Mucosa of descending colon (tissue), 3 donors: ENCODE data around the gene MCF2L. TPM values are rescaled to one million over a fixed set of nuclear protein-coding genes. Genes with fewer than 3 reads are reported as not detected.
"Not testable (repeated sequence)": the region's sequence is repeated elsewhere in the genome, so short reads cannot be mapped to it uniquely, and the experiment has no call there.

Experiments used
- ATAC-seq: fragments of 200-7000 bp; cut with Tn5 transposase; one replicate; pipeline ENCODE4 v1.9.1; 2020; ENCODE audit warnings: mild to moderate bottlenecking, moderate library complexity
- DNase-seq, 3 donors: peaks; one replicate each; pipeline ENCODE4 v3.0.0-alpha.2; 2020
- H3K36me3 ChIP-seq: fragments of 200-600 bp; one replicate; pipeline ENCODE4 v1.8.0; 2021; ENCODE audit warnings: low read depth, mild to moderate bottlenecking
- H3K4me1 ChIP-seq: fragments of 200-600 bp; one replicate; pipeline ENCODE4 v1.8.0; 2021; ENCODE audit warnings: low read depth, mild to moderate bottlenecking
- H3K4me3 ChIP-seq: fragments of 200-600 bp; one replicate; pipeline ENCODE4 v1.8.0; 2021; ENCODE audit warnings: mild to moderate bottlenecking
- H3K9me3 ChIP-seq: fragments of 200-600 bp; one replicate; pipeline ENCODE4 v1.8.0; 2021; ENCODE audit warnings: mild to moderate bottlenecking
- CTCF ChIP-seq: fragments of 200-600 bp; IDR thresholded peaks from one replicate; pipeline ENCODE4 v1.8.0; 2022; ENCODE audit warnings: antibody characterized with exemption, mild to moderate bottlenecking
- intact Hi-C, 2 donors: fragments of 100-400 bp; cut with DNase I in 1 of 2; cut with micrococcal nuclease in 1 of 2; formaldehyde crosslinking; loops; one replicate each; pipeline versions ENCODE4 v1.11.0 to v1.11.1; 2022; cut with DNase I, micrococcal nuclease
- total RNA-seq, 3 donors: library from RNA; stranded (reverse); fragmentation: NEBNext Ultra II Directional in 2 of 3; extraction: Animal tissue kit (Norgen Biotek cat#: 25700) in 2 of 3; gene quantifications; one replicate each; pipeline versions ENCODE4 v1.2.1 to v1.2.4, GENCODE V29; 2021 to 2023
- donor health status: DM: no; HTN: no; CAD: no; lungs with moderate emphysema.
- donor health status: DM: no; HTN: no; CAD: no.
- donor health status: DM: no; HTN: yes; CAD: no.

MCF2L gene
- total RNA-seq, 3 donors from 2014 or later = 53.9 to 109 (median 95.4) TPM

- intact Hi-C loops = no loop called here
- DNase-seq (peak in 1 of 3 donors; percentile 45), ATAC-seq (peak; percentile 67)
- no peak for TF ChIP-seq CTCF
- no peak within 1 kb of the TSS for H3K4me3 ChIP-seq
- H3K4me1 ChIP-seq = peaks cover 6% of the 10 kb centered on the region
- no peaks in the 10 kb centered on the region for H3K9me3 ChIP-seq
- H3K36me3 ChIP-seq = no peaks in the 10 kb centered on the region
These were observed 136.3 kb downstream of the MCF2L start, which contains the start of gene F7 for GRCh38 chr13:113105032-113105920. Gene F7 (plus strand): TSS chr13:113105791. CDS start chr13:113105842, 51 bp downstream.

GRCh38 chr13:113105921-113106452 is 137.0 kb downstream of the MCF2L start:
- DNase-seq (no peak), ATAC-seq (no peak)
- H3K9me3 ChIP-seq = no peaks in the 10 kb centered on the region
- no peaks in the 10 kb centered on the region for H3K36me3 ChIP-seq
- intact Hi-C loops = no loop called here
- no peak for TF ChIP-seq CTCF
- peaks cover 9% of the 10 kb centered on the region for H3K4me1 ChIP-seq
- H3K4me3 ChIP-seq = no peak overlapping the region

- no peak for TF ChIP-seq CTCF
- peak in 1 of 3 donors; percentile 20 for DNase-seq
- H3K36me3 ChIP-seq = no peaks in the 10 kb centered on the region
- H3K9me3 ChIP-seq = no peaks in the 10 kb centered on the region
- no peak overlapping the region for H3K4me3 ChIP-seq
- ATAC-seq = no peak
- intact Hi-C loops = no loop called here
- H3K4me1 ChIP-seq = peaks cover 9% of the 10 kb centered on the region
These were observed 137.8 kb downstream of the MCF2L start for GRCh38 chr13:113106711-113107351.

GRCh38 chr13:113108521-113108920 is 139.5 kb downstream of the MCF2L start:
- H3K4me3 ChIP-seq, ATAC-seq, DNase-seq, H3K36me3 ChIP-seq, H3K9me3 ChIP-seq, intact Hi-C loops, H3K4me1 ChIP-seq: not testable (repeated sequence)

- DNase-seq = peak in 2 of 3 donors; percentile 16 to 41
- H3K4me1 ChIP-seq = peaks cover 9% of the 10 kb centered on the region
- H3K4me3 ChIP-seq = no peak overlapping the region
- no peak for TF ChIP-seq CTCF
- intact Hi-C loops = no loop called here
- ATAC-seq = no peak
- H3K36me3 ChIP-seq = no peaks in the 10 kb centered on the region
- no peaks in the 10 kb centered on the region for H3K9me3 ChIP-seq
These were observed 140.4 kb downstream of the MCF2L start for GRCh38 chr13:113109151-113110047.
